ENCODE data around the gene TMEM207. TPM values are rescaled to one million over a fixed set of nuclear protein-coding genes. Genes with fewer than 3 reads are reported as not detected.

The TMEM207 gene
- total and polyA plus RNA-seq, 2 of the 8 experiments (the other 6 are each of a cell fraction or from before 2014, with no cell fraction given), result not detected

GRCh38 chr3:190467922-190468321 lies 18.2 kb upstream of the TMEM207 start:
- ChIA-PET CTCF (ENCODE audit: partially characterized antibody) (no interaction called here), POLR2A (ENCODE audit: partially characterized antibody) (no interaction called here)
- Histone ChIP-seq H2BK120ac (replicated peaks; ENCODE audit: low read depth, low read length) (no peak overlapping the region), H3K18ac (ENCODE audit: extremely low read depth, low read length) (no peak overlapping the region), H2BK15ac (ENCODE audit: low read length) (no peak overlapping the region), H3K9me3 (ENCODE audit: insufficient read depth in 2 of 2, low read depth in 1 of 2, low read length in 1 of 2) (peaks cover 0 to 4% of the 10 kb centered on the region in 2 experiments; a peak in 1 of 4 replicates), H2BK12ac (ENCODE audit: low read depth, low read length) (no peak overlapping the region), H3K79me2 (ENCODE audit: control insufficient read depth in 1 of 2, insufficient read depth in 2 of 2, low read length in 2 of 2) (no peaks in the 10 kb centered on the region), H3K14ac (ENCODE audit: insufficient read length) (no peak overlapping the region), H4K91ac (replicated peaks; ENCODE audit: insufficient read length, low read length) (no peak overlapping the region), H3K4me3 (ENCODE audit: extremely low read depth in 1 of 4, insufficient read depth in 2 of 4, low read depth in 3 of 4, low read length in 4 of 4) (no peak overlapping the region), H3K56ac (replicated peaks; ENCODE audit: insufficient read length, low read depth, low read length) (no peak overlapping the region), H3K9ac (replicated peaks in 1 of 4; ENCODE audit: extremely low read depth in 1 of 4, low read depth in 3 of 4, low read length in 3 of 4) (no peak overlapping the region), H3K4me1 (replicated peaks in 1 of 4; ENCODE audit: control insufficient read depth in 3 of 4, insufficient read depth in 4 of 4, low read length in 3 of 4) (no peaks in the 10 kb centered on the region), H3K27me3 (replicated peaks in 1 of 4; ENCODE audit: control insufficient read depth in 3 of 4, extremely low read depth in 1 of 4, insufficient read depth in 3 of 4, low read length in 3 of 4) (no peaks in the 10 kb centered on the region), H3K27ac (ENCODE audit: low read depth, low read length) (no peak overlapping the region), H4K5ac (ENCODE audit: insufficient read length, low read depth, low read length) (no peak overlapping the region), H3K79me1 (ENCODE audit: low read depth, low read length) (no peaks in the 10 kb centered on the region), H2AK5ac (ENCODE audit: low read depth, low read length) (no peak overlapping the region), H2BK20ac (ENCODE audit: low read length) (no peak overlapping the region), H4K20me1 (replicated peaks in 1 of 2; ENCODE audit: control insufficient read depth in 1 of 2, insufficient read depth in 2 of 2, low read length in 2 of 2) (no peaks in the 10 kb centered on the region), H3K4ac (replicated peaks; ENCODE audit: insufficient read length, low read depth, low read length) (no peak overlapping the region), H2AFZ (ENCODE audit: low read length) (no peak overlapping the region), H3K36me3 (ENCODE audit: control insufficient read depth in 2 of 4, insufficient read depth in 4 of 4, low read length in 3 of 4) (no peaks in the 10 kb centered on the region), H3K23me2 (ENCODE audit: low read depth, low read length) (no peaks in the 10 kb centered on the region), H3K4me2 (ENCODE audit: insufficient read depth in 1 of 2, low read depth in 2 of 2, low read length in 2 of 2) (no peak overlapping the region), H3K23ac (ENCODE audit: insufficient read length) (no peak overlapping the region), H4K8ac (ENCODE audit: extremely low read depth, insufficient read depth, low read length) (no peak overlapping the region), H2BK5ac (ENCODE audit: low read depth, low read length) (no peak overlapping the region)
- FAIRE-seq (no peak), DNase-seq (ENCODE audit: low read depth in 1 of 2, low spot score in 2 of 2) (no peak)
- TF ChIP-seq KDM5A (IDR thresholded peaks at IDR 0.05; ENCODE audit: low read length), result no peak

Data from H1 (cell line).